T-helper 9 cell (primary cell): ENCODE data around the gene GRK5.
"Not testable (repeated sequence)": the region's sequence is repeated elsewhere in the genome, so short reads cannot be mapped to it uniquely, and the experiment has no call there.

ENCODE experiments used
- DNase-seq: peaks from one replicate; pipeline ENCODE4 v3.0.0-alpha.2; 2020

GRK5 gene

GRCh38 chr10:119252470-119253151 is 45.2 kb downstream of the GRK5 start:
- no peak for DNase-seq

GRCh38 chr10:119253433-119254174 is 46.2 kb downstream of the GRK5 start:
- DNase-seq = no peak

- no peak for DNase-seq
Measured at GRCh38 chr10:119254335-119254734, 47.0 kb downstream of the GRK5 start.

GRCh38 chr10:119256030-119256429 is 48.7 kb downstream of the GRK5 start:
- no peak for DNase-seq

- DNase-seq = no peak
Measured at GRCh38 chr10:119256897-119257296, 49.5 kb downstream of the GRK5 start.

- no peak for DNase-seq
Measured at GRCh38 chr10:119257899-119258419, 50.6 kb downstream of the GRK5 start.

- DNase-seq = no peak
Measured at GRCh38 chr10:119259345-119259744, 52.0 kb downstream of the GRK5 start.

- DNase-seq = not testable (repeated sequence)
Measured at GRCh38 chr10:119261016-119261415, 53.6 kb downstream of the GRK5 start.

GRCh38 chr10:119263951-119264617 is 56.7 kb downstream of the GRK5 start:
- DNase-seq = no peak

- DNase-seq = no peak
Measured at GRCh38 chr10:119265691-119266090, 58.3 kb downstream of the GRK5 start.

- no peak for DNase-seq
Measured at GRCh38 chr10:119267384-119267783, 60.0 kb downstream of the GRK5 start.

- no peak for DNase-seq
Measured at GRCh38 chr10:119268428-119268827, 61.1 kb downstream of the GRK5 start.

GRCh38 chr10:119268871-119269506 is 61.6 kb downstream of the GRK5 start:
- DNase-seq = peak; percentile 69

GRCh38 chr10:119269737-119270136 is 62.4 kb downstream of the GRK5 start:
- no peak for DNase-seq

GRCh38 chr10:119270762-119271366 is 63.5 kb downstream of the GRK5 start:
- DNase-seq = peak; percentile 38

GRCh38 chr10:119272338-119272734 is 65.0 kb downstream of the GRK5 start:
- DNase-seq = not testable (repeated sequence)

- DNase-seq = no peak
Measured at GRCh38 chr10:119272736-119273135, 65.4 kb downstream of the GRK5 start.

GRCh38 chr10:119273413-119273812 is 66.0 kb downstream of the GRK5 start:
- no peak for DNase-seq

- no peak for DNase-seq
Measured at GRCh38 chr10:119274519-119275045, 67.2 kb downstream of the GRK5 start.

- no peak for DNase-seq
Measured at GRCh38 chr10:119275085-119275484, 67.7 kb downstream of the GRK5 start.

- DNase-seq = not testable (repeated sequence)
Measured at GRCh38 chr10:119276194-119276593, 68.8 kb downstream of the GRK5 start.

- DNase-seq = no peak
Measured at GRCh38 chr10:119278126-119278709, 70.8 kb downstream of the GRK5 start.
